ENCODE measurements around the gene TBX21. TPM values are rescaled to one million over a fixed set of nuclear protein-coding genes. Genes with fewer than 3 reads are reported as not detected.

Gene TBX21
- total RNA-seq, 4 donors from 2014 or later: 1.1 to 4.5 (median 2.9) TPM; not detected in 1

- Histone ChIP-seq H3K27ac (peak overlapping the region in 2 of 4 donors; percentile 85 to 93), H3K9me3 (no peaks in the 10 kb centered on the region), H3K4me1 (peaks cover 11 to 52% (median 19%) of the 10 kb centered on the region in 3 donors), H3K27me3 (no peaks in the 10 kb centered on the region), H3K36me3 (peaks cover 0 to 7% (median 0%) of the 10 kb centered on the region in 3 donors), H3K4me3 (no peak overlapping the region)
- intact Hi-C loops (cut with DNase I): loop anchor here (10.0 kb wide), 1 partner anchor 112 kb away; no protein-coding TSS in a partner anchor
- 64 to 75% methylated on average over 2 of the region's 2 CpGs for WGBS, 2 donors
- TF ChIP-seq CTCF (IDR thresholded peaks at IDR 0.05) (no peak), POLR2A (IDR thresholded peaks at IDR 0.05) (no peak)
- DNase-seq: no peak
These were observed 40.7 kb upstream of the TBX21 start for GRCh38 chr17:47692137-47692894.

- Histone ChIP-seq H3K36me3 (peaks cover 0 to 9% (median 0%) of the 10 kb centered on the region in 3 donors), H3K4me3 (peak overlapping the region; percentile 73 to 98 (median 97)), H3K4me1 (peaks cover 11 to 45% (median 19%) of the 10 kb centered on the region in 3 donors), H3K27me3 (no peaks in the 10 kb centered on the region), H3K27ac (peak overlapping the region in 3 of 4 donors; percentile 85 to 95 (median 93)), H3K9me3 (no peaks in the 10 kb centered on the region)
- TF ChIP-seq POLR2A (IDR thresholded peaks at IDR 0.05): no peak
- no peak for TF ChIP-seq CTCF (IDR thresholded peaks at IDR 0.05)
- no peak for DNase-seq
- WGBS, 2 donors: 22 to 33% methylated on average over 9 to 10 of the region's 10 CpGs
- intact Hi-C loops (cut with DNase I): loop anchor here (10.0 kb wide), 1 partner anchor 112 kb away; no protein-coding TSS in a partner anchor
These were observed 39.9 kb upstream of the TBX21 start for GRCh38 chr17:47692895-47693730.

- WGBS, 2 donors: 0 to 1% methylated on average over 4 to 19 of the region's 87 CpGs
- peaks cover 0 to 11% (median 0%) of the 10 kb centered on the region in 3 donors for H3K36me3 ChIP-seq
- intact Hi-C loops (cut with DNase I): loop anchor here (10.0 kb wide), 1 partner anchor 111 kb away; no protein-coding TSS in a partner anchor
- no peak for TF ChIP-seq POLR2A (IDR thresholded peaks at IDR 0.05)
- TF ChIP-seq CTCF (IDR thresholded peaks at IDR 0.05): no peak
- peak within 1 kb of the TSS; percentile 73 to 98 (median 97) for H3K4me3 ChIP-seq
- DNase-seq: no peak
- no peaks in the 10 kb centered on the region for H3K27me3 ChIP-seq
- H3K9me3 ChIP-seq: no peaks in the 10 kb centered on the region
- H3K4me1 ChIP-seq: peaks cover 11 to 50% (median 19%) of the 10 kb centered on the region in 3 donors
- peak within 1 kb of the TSS; percentile 85 to 97 (median 94) for H3K27ac ChIP-seq
These were observed 39.1 kb upstream of the TBX21 start, which contains the start of gene TBKBP1 for GRCh38 chr17:47693731-47694580. Gene TBKBP1, plus strand, starts transcription at chr17:47694161. Its CDS starts 1,952 bp downstream, at chr17:47696113.

GRCh38 chr17:47694581-47695428, 38.2 kb upstream of the TBX21 start:
- intact Hi-C loops (cut with DNase I): loop anchor here (10.0 kb wide), 1 partner anchor 110 kb away; no protein-coding TSS in a partner anchor
- no peak for TF ChIP-seq CTCF (IDR thresholded peaks at IDR 0.05)
- TF ChIP-seq POLR2A (IDR thresholded peaks at IDR 0.05): peak in 1 of 4 donors; percentile 24
- no peaks in the 10 kb centered on the region for H3K27me3 ChIP-seq
- no peak for DNase-seq
- WGBS, 2 donors: 0% methylated on average over 8 to 24 of the region's 65 CpGs
- H3K27ac ChIP-seq: peak overlapping the region; percentile 85 to 97 (median 94)
- peaks cover 11 to 51% (median 19%) of the 10 kb centered on the region in 3 donors for H3K4me1 ChIP-seq
- H3K4me3 ChIP-seq: peak overlapping the region; percentile 73 to 98 (median 97)
- no peaks in the 10 kb centered on the region for H3K9me3 ChIP-seq
- peaks cover 0 to 20% (median 0%) of the 10 kb centered on the region in 3 donors for H3K36me3 ChIP-seq
